Loucy (cell line): ENCODE measurements around the gene ZNF616.

Source experiments
- CTCF ChIP-seq: fragments of 200-600 bp; sonication (generic); conservative IDR thresholded peaks from 2 replicates; pipeline ENCODE4 v1.5.1; 2014; ENCODE audit warnings: mild to moderate bottlenecking, antibody characterized with exemption, low read length
- EZH2phosphoT487 ChIP-seq: fragments of 200-600 bp; IDR thresholded peaks from 2 replicates; pipeline ENCODE4 v1.6.1; 2018; ENCODE audit warnings: antibody characterized with exemption, mild to moderate bottlenecking, moderate library complexity, borderline replicate concordance

DNA sequence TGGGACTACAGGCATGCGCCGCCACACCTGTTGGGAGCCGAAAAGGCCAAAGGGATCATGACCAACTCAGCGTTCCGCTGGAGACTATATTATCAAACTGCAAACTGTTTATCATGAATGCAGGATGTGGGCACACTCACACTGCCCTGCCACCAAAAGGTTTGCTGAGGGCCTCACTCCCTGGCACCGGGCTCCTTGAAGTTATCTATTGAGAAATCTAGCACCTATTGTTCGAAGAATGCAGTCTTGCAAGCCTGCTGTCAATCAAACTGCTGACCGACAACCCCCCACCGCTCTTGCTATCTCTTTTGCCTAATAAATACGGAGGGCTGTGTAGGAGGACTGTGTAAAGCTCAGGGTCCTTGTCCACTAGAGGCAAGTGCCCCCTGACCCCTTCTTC lies 36.8 kb upstream of the ZNF616 start:
- TF ChIP-seq CTCF = no peak
- TF ChIP-seq EZH2phosphoT487 = no peak
